Gastroesophageal sphincter (tissue), 3 donors: Measurements from ENCODE around the gene IMMP2L.
"Not testable (repeated sequence)": the region's sequence is repeated elsewhere in the genome, so short reads cannot be mapped to it uniquely, and the experiment has no call there.

Source experiments
- POLR2A ChIP-seq, 2 donors: fragments of 450-650 bp; IDR thresholded peaks; one replicate each; pipeline ENCODE4 v1.6.1; 2017; ENCODE audit warnings: antibody characterized with exemption in 2 of 2, mild to moderate bottlenecking in 2 of 2, moderate library complexity in 1 of 2
- POLR2AphosphoS5 ChIP-seq: sonication (generic); formaldehyde crosslinking; IDR thresholded peaks from one replicate; pipeline ENCODE4 v1.6.1; 2017; ENCODE audit warnings: antibody characterized with exemption
- TF ChIP-seq, protein P1 (sequence below), 4 experiments: fragments of 200-600 bp in 2 of 4; fragments of 450-650 bp in 2 of 4; sonication (generic) in 1 of 4; IDR thresholded peaks; one replicate each; pipeline ENCODE4 v1.5.1; 2017 to 2019; ENCODE audit warnings: antibody characterized with exemption in 4 of 4, mild to moderate bottlenecking in 2 of 4, moderate library complexity in 2 of 4

DNA sequence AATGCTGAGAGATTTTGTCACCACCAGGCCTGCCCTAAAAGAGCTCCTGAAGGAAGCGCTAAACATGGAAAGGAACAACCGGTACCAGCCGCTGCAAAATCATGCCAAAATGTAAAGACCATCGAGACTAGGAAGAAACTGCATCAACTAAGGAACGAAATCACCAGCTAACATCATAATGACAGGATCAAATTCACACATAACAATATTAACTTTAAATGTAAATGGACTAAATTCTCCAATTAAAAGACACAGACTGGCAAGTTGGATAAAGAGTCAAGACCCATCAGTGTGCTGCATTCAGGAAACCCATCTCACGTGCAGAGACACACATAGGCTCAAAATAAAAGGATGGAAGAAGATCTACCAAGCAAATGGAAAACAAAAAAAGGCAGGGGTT lies 114.8 kb downstream of the IMMP2L start:
- TF ChIP-seq, protein P1, sequence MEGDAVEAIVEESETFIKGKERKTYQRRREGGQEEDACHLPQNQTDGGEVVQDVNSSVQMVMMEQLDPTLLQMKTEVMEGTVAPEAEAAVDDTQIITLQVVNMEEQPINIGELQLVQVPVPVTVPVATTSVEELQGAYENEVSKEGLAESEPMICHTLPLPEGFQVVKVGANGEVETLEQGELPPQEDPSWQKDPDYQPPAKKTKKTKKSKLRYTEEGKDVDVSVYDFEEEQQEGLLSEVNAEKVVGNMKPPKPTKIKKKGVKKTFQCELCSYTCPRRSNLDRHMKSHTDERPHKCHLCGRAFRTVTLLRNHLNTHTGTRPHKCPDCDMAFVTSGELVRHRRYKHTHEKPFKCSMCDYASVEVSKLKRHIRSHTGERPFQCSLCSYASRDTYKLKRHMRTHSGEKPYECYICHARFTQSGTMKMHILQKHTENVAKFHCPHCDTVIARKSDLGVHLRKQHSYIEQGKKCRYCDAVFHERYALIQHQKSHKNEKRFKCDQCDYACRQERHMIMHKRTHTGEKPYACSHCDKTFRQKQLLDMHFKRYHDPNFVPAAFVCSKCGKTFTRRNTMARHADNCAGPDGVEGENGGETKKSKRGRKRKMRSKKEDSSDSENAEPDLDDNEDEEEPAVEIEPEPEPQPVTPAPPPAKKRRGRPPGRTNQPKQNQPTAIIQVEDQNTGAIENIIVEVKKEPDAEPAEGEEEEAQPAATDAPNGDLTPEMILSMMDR (IDR thresholded peaks at IDR 0.05): not testable (repeated sequence)
- not testable (repeated sequence) for TF ChIP-seq POLR2AphosphoS5; POLR2A (IDR thresholded peaks at IDR 0.05)
